ENCODE measurements around the gene GCSH. TPM values are rescaled to one million over a fixed set of nuclear protein-coding genes. Genes with fewer than 3 reads are reported as not detected.

GCSH gene
- total RNA-seq, 3 donors from 2014 or later, result 16.5 to 23.1 (median 17.5) TPM

DNA sequence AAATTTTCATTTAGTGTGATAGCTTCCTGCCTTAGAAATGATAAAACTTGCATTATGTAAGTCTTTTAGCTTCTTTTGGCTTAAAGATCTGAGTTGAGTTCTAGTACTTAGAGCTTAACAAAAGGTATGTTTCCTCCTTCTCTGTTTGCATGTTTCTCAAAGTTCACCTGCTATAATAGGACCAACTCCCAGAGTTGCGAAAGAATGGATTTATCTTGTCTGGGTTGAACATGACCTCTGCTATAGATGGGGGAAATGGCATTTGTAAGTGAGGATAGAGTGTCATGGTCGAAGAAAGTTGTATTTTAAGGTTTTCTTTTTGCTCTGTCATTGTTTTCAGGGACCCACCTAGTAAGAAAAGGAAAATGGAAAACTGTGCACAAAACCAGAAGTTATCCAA lies 53.4 kb downstream of the GCSH start:
- Mint-ChIP-seq H3K36me3 (ENCODE audit: insufficient read depth) (peaks cover 43% of the 10 kb centered on the region), H3K27me3 (ENCODE audit: low read depth) (no peaks in the 10 kb centered on the region), H3K9me3 (no peaks in the 10 kb centered on the region), H3K4me3 (no peak overlapping the region), H3K4me1 (ENCODE audit: low read depth) (peaks cover 14% of the 10 kb centered on the region)
- ATAC-seq (no peak), DNase-seq (no peak)

DNA sequence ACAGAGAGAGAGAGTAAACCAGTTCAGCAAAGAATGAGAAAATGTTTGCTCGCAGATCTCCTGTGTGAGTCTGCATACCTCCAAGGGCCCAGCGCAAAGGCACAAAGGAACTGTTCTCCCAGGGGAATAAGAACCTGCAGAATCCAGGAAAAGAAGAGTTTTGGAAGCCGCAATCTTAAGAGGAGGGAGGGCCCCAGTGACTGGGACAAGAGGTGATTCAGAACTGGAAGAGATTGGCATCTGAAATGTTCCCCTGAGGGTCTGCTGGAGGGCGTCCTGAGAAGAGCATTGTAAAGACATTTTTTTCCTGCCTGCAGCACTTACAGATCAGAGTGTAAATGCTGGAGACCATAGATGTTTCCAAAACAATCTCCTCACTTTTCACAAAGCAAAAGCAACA lies 54.5 kb downstream of the GCSH start:
- no peaks in the 10 kb centered on the region for H3K27me3 Mint-ChIP-seq (ENCODE audit: low read depth)
- DNase-seq (no peak), ATAC-seq (no peak)
- H3K9me3 Mint-ChIP-seq, result no peaks in the 10 kb centered on the region
- peaks cover 25% of the 10 kb centered on the region for H3K4me1 Mint-ChIP-seq (ENCODE audit: low read depth)
- H3K4me3 Mint-ChIP-seq, result no peak overlapping the region
- peaks cover 41% of the 10 kb centered on the region for H3K36me3 Mint-ChIP-seq (ENCODE audit: insufficient read depth)

GRCh38 chr16:81040842-81041241 lies 55.4 kb downstream of the GCSH start:
- peaks cover 41% of the 10 kb centered on the region for H3K36me3 Mint-ChIP-seq (ENCODE audit: insufficient read depth)
- ATAC-seq (no peak), DNase-seq (no peak)
- H3K4me1 Mint-ChIP-seq (ENCODE audit: low read depth), result peaks cover 27% of the 10 kb centered on the region
- H3K9me3 Mint-ChIP-seq, result no peaks in the 10 kb centered on the region
- H3K4me3 Mint-ChIP-seq, result no peak overlapping the region
- H3K27me3 Mint-ChIP-seq (ENCODE audit: low read depth), result no peaks in the 10 kb centered on the region

DNA sequence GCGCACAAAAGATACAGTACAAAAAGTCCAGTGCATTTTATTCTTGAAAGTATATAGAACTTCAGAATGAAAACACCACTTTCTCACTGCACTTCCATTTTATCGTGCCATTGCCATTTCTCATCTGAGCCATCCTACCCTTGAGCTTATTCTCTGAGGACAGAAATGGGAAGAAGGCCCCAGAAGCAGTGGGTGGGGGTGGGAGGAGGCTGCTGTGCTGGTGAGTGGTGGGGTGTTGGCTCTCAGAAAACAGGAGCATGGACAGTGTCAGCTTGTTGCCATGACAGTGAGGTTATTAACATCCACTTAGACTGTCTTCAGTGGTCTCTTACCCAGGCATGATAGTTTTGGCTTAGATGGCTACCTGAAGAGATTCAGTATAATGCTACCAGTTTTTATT lies 56.1 kb downstream of the GCSH start:
- DNase-seq (no peak), ATAC-seq (no peak)
- Mint-ChIP-seq H3K36me3 (ENCODE audit: insufficient read depth) (peaks cover 38% of the 10 kb centered on the region), H3K27me3 (ENCODE audit: low read depth) (no peaks in the 10 kb centered on the region), H3K4me1 (ENCODE audit: low read depth) (peaks cover 29% of the 10 kb centered on the region), H3K9me3 (no peaks in the 10 kb centered on the region), H3K4me3 (no peak overlapping the region)

DNA sequence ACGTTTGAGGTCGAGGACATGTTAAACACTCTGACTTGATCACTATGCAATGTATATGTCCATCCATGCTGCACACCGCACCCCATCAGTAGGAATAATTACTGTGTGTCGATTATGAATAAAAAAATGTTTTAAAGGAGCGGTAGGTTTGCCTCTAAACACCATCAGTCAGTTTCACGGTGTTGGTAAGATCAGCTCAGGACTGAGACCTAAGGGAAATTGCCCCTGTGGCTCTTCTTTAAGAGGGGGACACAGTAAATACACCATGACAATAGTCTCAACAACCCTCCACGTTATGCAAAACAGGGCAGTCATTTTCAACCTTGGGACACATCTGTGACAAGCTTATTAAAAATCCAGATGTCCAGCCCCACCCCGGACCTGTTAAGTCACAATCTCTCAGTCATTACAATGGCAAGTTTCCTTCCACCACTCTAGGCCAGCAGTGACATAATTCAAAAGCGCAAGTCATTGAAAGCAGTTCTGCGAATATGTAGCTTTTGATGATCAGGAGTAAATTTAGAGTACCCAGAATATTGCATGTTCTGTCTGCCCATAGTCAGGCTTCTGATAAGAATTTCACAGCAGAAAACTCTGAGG lies 59.3 kb downstream of the GCSH start:
- Mint-ChIP-seq H3K4me1 (ENCODE audit: low read depth) (peaks cover 29% of the 10 kb centered on the region), H3K9me3 (no peaks in the 10 kb centered on the region), H3K36me3 (ENCODE audit: insufficient read depth) (peaks cover 13% of the 10 kb centered on the region), H3K4me3 (peak overlapping the region; percentile 86), H3K27me3 (ENCODE audit: low read depth) (no peaks in the 10 kb centered on the region)
- no peak for ATAC-seq
- DNase-seq, result no peak

GRCh38 chr16:81035975-81036750 lies 60.0 kb downstream of the GCSH start:
- H3K9me3 Mint-ChIP-seq, result no peaks in the 10 kb centered on the region
- no peaks in the 10 kb centered on the region for H3K27me3 Mint-ChIP-seq (ENCODE audit: low read depth)
- peaks cover 29% of the 10 kb centered on the region for H3K4me1 Mint-ChIP-seq (ENCODE audit: low read depth)
- peak; percentile 76 to 78 for ATAC-seq
- DNase-seq, result peak; percentile 6
- H3K4me3 Mint-ChIP-seq, result peak overlapping the region; percentile 86
- peaks cover 8% of the 10 kb centered on the region for H3K36me3 Mint-ChIP-seq (ENCODE audit: insufficient read depth)

DNA sequence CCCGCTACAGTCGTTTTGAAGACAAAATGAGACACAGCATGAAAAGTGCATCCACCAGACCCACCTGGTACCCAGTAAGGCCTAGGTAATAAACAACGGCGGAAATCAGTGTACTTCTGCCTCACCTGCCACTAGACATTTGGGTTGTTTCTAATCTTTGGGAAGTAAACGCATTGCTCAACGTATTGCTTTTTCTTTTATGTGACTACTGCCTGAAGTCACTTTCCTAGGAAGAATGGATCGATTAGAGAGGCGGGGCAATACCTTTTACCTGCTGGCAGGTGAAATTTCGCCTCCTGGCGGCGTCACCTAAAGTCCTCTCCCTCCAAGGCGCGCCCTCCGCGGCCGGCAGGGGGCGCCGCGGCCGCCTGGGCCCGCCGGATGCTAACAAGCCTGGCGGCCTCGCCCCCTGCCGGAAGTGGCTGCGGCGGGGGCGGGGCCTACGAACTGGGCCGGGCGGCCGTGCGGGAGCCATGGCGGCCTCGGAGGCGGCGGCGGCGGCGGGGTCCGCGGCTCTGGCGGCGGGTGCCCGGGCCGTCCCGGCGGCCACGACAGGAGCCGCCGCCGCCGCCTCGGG lies 60.7 kb downstream of the GCSH start, which contains the start of gene ATMIN:
ATMIN (plus strand) TSS at position 445 of the 577 bp plus-strand sequence; CDS start at position 474, 29 bp downstream.
- H3K36me3 Mint-ChIP-seq (ENCODE audit: insufficient read depth), result peaks cover 5% of the 10 kb centered on the region
- H3K27me3 Mint-ChIP-seq (ENCODE audit: low read depth), result no peaks in the 10 kb centered on the region
- ATAC-seq, result peak; percentile 95 to 96
- peak; percentile 88 for DNase-seq
- H3K4me3 Mint-ChIP-seq, result peak within 1 kb of the TSS; percentile 86
- peaks cover 29% of the 10 kb centered on the region for H3K4me1 Mint-ChIP-seq (ENCODE audit: low read depth)
- no peaks in the 10 kb centered on the region for H3K9me3 Mint-ChIP-seq

Other genes with a start within 250 kb of the GCSH start
- 100 to 1,000 TPM; 106 to 112 (median 109) TPM for gene CMC2, start 89.5 kb downstream of the GCSH start, total RNA-seq
- gene CENPN, start 89.2 kb downstream of the GCSH start, total RNA-seq, result 10 to 100 TPM; 36.0 to 43.4 (median 42.4) TPM
- gene ATMIN, start 60.6 kb downstream of the GCSH start, total RNA-seq, result 10 to 100 TPM; 27.2 to 30.2 (median 29.3) TPM
- 1 to 10 TPM; 1.4 to 1.7 (median 1.6) TPM for gene C16orf46, start 19.2 kb downstream of the GCSH start, total RNA-seq
- not detected for gene BCO1, start 142.3 kb upstream of the GCSH start, total RNA-seq
- gene GAN, start 218.6 kb upstream of the GCSH start, total RNA-seq, result 10 to 100 TPM; 12.8 to 15.6 (median 14.4) TPM